ENCODE results near the gene B3GLCT.

DNA sequence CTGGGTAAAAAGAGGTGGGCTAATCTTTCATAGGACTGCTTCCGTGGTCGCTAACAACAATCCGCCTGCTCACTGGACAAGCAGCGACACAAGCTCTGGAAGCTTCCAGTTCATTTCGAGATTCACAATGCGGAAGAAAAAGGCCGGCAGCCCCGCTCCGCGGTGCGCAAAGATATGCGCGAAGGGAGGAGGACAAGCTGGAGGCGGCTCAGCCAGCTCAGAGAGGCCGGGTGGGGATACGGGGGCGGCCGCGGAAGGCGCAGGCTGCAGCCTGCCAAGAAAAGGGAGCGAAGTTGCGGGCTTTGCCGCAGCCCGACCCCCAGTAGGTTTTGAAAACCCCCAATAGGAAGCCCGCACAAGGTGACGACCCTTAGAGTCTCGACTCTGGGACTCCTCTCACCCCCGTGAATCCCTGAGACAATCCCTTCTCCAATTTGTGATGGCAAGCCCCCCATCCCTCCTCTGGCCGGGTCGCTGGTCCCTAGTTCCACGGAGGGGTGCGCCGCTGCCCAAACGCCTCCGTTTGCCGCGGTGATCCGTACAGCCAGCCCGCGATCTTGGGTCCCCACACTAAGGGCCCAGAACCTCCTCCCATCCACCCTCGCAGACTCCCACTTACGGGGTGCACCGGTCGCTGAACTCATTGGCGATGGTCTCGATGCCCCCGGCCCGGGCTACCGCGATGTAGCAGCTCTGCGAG lies 38.8 kb upstream of the B3GLCT start:
- TF ChIP-seq CTCF (IDR thresholded peaks at IDR 0.05 in 2 of 3, conservative IDR thresholded peaks at IDR 0.05 in 1 of 3; ENCODE audit: borderline replicate concordance in 1 of 3, insufficient read depth in 1 of 3, low read depth in 2 of 3, low read length in 2 of 3) (no peak), JUND (IDR thresholded peaks at IDR 0.05) (no peak)

Data from HCT116 (cell line).